Ascending aorta (tissue), 2 donors: ENCODE measurements around the gene LRRN4. TPM values are rescaled to one million over a fixed set of nuclear protein-coding genes. Genes with fewer than 3 reads are reported as not detected.
"Not testable (repeated sequence)": the region's sequence is repeated elsewhere in the genome, so short reads cannot be mapped to it uniquely, and the experiment has no call there.

Experiments
- DNase-seq, 2 donors: peaks; one replicate each; pipeline ENCODE4 v3.0.0-alpha.2; 2019; ENCODE audit warnings: low spot score in 2 of 2
- H3K27ac ChIP-seq, 2 donors: fragments of 200-600 bp; sonication (generic); one replicate each; pipeline ENCODE4 v1.5.1; 2016 to 2017; ENCODE audit warnings: mild to moderate bottlenecking in 1 of 2
- H3K27me3 ChIP-seq: fragments of 200-600 bp; sonication (generic); one replicate; pipeline ENCODE4 v1.5.1; 2017
- H3K36me3 ChIP-seq, 2 donors: fragments of 200-600 bp; sonication (generic); one replicate each; pipeline ENCODE4 v1.5.1; 2016
- H3K4me1 ChIP-seq, 2 donors: fragments of 200-600 bp; sonication (generic); one replicate each; pipeline ENCODE4 v1.5.1; 2016 to 2017; ENCODE audit warnings: mild to moderate bottlenecking in 1 of 2
- H3K4me3 ChIP-seq, 2 donors: fragments of 200-600 bp; sonication (generic); one replicate each; pipeline ENCODE4 v1.5.1; 2016 to 2017; ENCODE audit warnings: mild to moderate bottlenecking in 1 of 2
- H3K9me3 ChIP-seq, 2 donors: fragments of 200-600 bp; sonication (generic); one replicate each; pipeline ENCODE4 v1.5.1; 2016
- intact Hi-C: fragments of 100-400 bp; cut with DNase I; formaldehyde crosslinking; loops from one replicate; pipeline ENCODE4 v1.15.1; 2023
- total RNA-seq: library from RNA; depleted of rRNA; stranded (reverse); fragments of >200 nt; gene quantifications from one replicate; pipeline ENCODE4 v1.1.0, GENCODE V29; 2016
- TF ChIP-seq, protein P1 (sequence below), 3 experiments: fragments of 200-600 bp in 2 of 3; fragments of 450-650 bp in 1 of 3; sonication (generic) in 2 of 3; IDR thresholded peaks; one replicate each; pipeline ENCODE4 v1.5.1; 2016 to 2019; ENCODE audit warnings: antibody characterized with exemption in 3 of 3, mild to moderate bottlenecking in 1 of 3, moderate library complexity in 1 of 3

The LRRN4 gene
- total RNA-seq, 1 donor from 2014 or later: not detected

DNA sequence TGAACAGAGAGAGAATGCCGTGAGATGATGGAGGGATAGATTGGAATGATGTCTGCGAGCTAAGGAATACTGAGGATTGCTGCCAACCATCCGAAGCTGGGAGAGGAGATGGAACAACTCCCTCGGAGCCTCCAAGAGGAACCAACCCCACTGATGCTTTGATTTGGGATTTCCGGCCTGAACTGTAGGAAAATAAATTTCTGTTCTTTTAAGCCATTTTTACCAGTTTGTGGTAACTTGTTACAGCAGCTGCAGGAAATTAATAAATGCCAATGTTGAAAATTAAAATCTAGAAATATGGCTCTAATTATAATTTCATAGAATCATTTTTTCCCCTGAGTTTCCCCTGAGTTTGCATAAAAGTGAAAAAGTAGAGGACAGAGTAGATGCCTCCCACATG lies 14.1 kb downstream of the LRRN4 start:
- Histone ChIP-seq H3K4me3 (no peak overlapping the region), H3K36me3 (peaks cover 43 to 60% of the 10 kb centered on the region in 2 donors), H3K27me3 (no peaks in the 10 kb centered on the region), H3K9me3 (no peaks in the 10 kb centered on the region), H3K27ac (no peak overlapping the region), H3K4me1 (no peaks in the 10 kb centered on the region)
- no peak for DNase-seq
- TF ChIP-seq, protein P1, sequence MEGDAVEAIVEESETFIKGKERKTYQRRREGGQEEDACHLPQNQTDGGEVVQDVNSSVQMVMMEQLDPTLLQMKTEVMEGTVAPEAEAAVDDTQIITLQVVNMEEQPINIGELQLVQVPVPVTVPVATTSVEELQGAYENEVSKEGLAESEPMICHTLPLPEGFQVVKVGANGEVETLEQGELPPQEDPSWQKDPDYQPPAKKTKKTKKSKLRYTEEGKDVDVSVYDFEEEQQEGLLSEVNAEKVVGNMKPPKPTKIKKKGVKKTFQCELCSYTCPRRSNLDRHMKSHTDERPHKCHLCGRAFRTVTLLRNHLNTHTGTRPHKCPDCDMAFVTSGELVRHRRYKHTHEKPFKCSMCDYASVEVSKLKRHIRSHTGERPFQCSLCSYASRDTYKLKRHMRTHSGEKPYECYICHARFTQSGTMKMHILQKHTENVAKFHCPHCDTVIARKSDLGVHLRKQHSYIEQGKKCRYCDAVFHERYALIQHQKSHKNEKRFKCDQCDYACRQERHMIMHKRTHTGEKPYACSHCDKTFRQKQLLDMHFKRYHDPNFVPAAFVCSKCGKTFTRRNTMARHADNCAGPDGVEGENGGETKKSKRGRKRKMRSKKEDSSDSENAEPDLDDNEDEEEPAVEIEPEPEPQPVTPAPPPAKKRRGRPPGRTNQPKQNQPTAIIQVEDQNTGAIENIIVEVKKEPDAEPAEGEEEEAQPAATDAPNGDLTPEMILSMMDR (IDR thresholded peaks at IDR 0.05): no peak
- intact Hi-C loops: no loop called here

DNA sequence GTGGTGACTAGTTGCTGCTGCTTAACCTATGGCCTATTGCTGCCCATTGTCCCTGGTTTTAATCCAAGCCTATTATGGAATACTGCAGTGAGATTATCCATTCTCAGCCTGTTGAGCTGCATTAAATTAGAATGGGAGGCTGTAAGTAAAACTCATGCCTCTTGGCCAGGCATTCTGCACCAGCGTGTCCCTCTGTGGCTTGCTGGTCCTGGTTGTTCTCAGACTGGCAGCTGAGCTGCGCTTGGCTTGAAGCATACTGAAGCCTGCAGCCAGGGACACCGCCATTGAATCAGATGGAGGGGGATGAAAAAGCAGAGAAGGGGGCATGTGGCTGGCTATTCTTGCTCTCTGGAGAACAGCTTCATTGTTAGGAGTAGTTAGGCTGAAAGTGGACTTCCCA lies 15.6 kb downstream of the LRRN4 start:
- intact Hi-C loops: no loop called here
- DNase-seq: no peak
- Histone ChIP-seq H3K4me3 (no peak overlapping the region), H3K9me3 (no peaks in the 10 kb centered on the region), H3K4me1 (no peaks in the 10 kb centered on the region), H3K27ac (no peak overlapping the region), H3K27me3 (no peaks in the 10 kb centered on the region), H3K36me3 (peaks cover 44 to 74% of the 10 kb centered on the region in 2 donors)
- TF ChIP-seq, protein P1 (IDR thresholded peaks at IDR 0.05): no peak

DNA sequence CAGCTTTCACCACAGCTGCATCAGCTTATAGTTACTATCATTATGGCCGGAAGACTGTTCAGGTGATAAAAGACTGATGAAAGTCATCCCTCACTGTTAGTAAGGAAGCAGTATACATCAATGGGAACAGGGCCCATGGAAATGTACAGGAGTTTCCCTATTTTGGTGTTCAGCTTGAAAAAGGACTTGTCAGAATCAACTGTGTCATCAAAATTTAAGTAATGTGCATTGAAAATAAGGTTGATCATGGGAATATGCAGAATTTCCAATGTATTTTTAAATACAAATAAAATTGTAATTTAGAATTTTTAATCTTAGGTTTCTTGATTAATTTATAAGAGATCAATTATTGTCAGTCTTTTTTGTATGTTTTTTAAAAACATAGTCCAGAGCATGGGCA lies 16.8 kb downstream of the LRRN4 start:
- no peak overlapping the region for H3K4me3 ChIP-seq
- H3K27me3 ChIP-seq: no peaks in the 10 kb centered on the region
- peaks cover 44 to 72% of the 10 kb centered on the region in 2 donors for H3K36me3 ChIP-seq
- no peak overlapping the region for H3K27ac ChIP-seq
- no peaks in the 10 kb centered on the region for H3K4me1 ChIP-seq
- no peaks in the 10 kb centered on the region for H3K9me3 ChIP-seq
- intact Hi-C loops: no loop called here
- no peak for DNase-seq
- TF ChIP-seq, protein P1 (IDR thresholded peaks at IDR 0.05): no peak

DNA sequence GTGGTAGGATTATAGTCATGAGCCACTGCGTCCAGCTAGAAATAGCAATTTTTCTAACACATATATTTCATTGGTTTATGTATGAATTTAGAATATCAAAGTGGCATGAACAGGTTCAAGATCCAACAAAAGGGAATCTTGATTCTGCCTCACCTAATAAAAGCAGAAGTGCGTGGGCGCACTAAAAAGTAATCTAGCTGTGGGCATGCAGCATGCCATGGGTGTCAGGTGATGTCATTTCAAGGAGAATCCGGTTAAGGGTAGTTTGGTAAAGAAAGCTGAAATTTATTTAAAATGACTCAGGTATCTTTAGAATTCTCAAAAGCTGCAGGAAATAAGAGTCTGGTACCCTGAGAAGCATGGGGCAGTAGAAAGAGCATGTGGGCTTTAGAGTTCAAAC lies 17.6 kb downstream of the LRRN4 start:
- intact Hi-C loops: no loop called here
- TF ChIP-seq, protein P1 (IDR thresholded peaks at IDR 0.05): no peak
- H3K27me3 ChIP-seq: no peaks in the 10 kb centered on the region
- no peak overlapping the region for H3K27ac ChIP-seq
- DNase-seq: no peak
- H3K9me3 ChIP-seq: no peaks in the 10 kb centered on the region
- peaks cover 37 to 63% of the 10 kb centered on the region in 2 donors for H3K36me3 ChIP-seq
- H3K4me1 ChIP-seq: no peaks in the 10 kb centered on the region
- no peak overlapping the region for H3K4me3 ChIP-seq

DNA sequence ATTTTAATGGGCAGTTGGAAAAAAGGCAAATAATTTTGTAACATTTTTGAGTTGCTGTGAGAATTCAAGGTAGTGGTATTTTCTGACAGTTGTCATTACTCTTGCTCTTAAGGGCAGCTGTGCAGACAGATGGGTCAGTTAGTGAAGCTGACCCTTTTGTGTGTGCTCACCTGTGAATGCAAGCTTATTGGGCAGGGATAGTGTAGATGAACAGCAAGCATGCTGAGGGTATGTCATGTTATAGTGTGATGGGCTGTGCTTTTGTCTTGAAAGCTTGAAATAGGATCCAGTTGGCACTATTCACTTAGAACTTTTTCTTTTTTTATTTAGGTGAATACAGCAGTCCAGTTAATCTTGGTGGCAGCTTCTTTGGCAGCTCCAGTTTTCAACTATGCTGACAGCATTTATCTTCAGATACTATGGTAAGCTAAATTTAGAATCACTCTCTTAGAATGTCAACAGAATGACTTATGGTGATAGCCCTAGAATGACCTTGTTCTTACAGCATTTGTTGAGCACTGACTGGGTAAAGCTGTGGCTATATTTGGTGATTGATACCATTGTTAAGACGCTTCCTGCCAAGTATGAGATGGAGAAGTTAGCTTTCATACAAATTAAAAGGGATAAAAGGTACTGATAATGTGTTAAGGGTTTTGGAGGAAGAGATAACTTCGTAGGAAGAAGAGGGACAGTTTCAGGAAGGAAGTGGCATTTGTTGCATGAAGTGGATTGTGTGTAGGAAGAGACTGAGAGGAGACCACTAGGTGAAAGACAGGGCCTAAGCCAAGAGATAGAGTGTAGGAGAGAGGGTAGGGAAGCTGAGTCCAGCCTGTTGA lies 19.5 kb downstream of the LRRN4 start:
- Histone ChIP-seq H3K9me3 (no peaks in the 10 kb centered on the region), H3K27me3 (no peaks in the 10 kb centered on the region), H3K36me3 (peaks cover 25 to 48% of the 10 kb centered on the region in 2 donors), H3K4me1 (peaks cover 0 to 2% of the 10 kb centered on the region in 2 donors), H3K4me3 (no peak overlapping the region), H3K27ac (no peak overlapping the region)
- no peak for DNase-seq
- TF ChIP-seq, protein P1 (IDR thresholded peaks at IDR 0.05): no peak
- intact Hi-C loops: no loop called here

DNA sequence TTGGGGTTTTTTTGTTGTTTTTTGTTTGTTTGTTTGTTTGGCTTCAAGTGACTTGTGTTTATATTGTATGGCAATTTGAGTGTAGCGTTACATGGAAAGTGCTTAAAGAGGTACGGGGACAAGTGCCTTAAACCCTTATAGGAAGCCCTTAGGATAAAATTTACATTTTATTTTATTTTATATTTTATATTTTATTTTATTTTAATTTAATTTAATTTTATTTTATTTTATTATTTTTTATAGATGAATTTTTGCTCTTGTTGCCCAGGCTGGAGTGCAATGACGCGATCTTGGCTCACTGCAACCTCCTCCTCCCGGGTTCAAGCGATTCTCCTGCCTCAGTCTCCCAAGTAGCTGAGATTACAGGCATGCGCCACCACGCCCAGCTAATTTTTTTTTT lies 21.0 kb downstream of the LRRN4 start:
- H3K4me3 ChIP-seq, intact Hi-C loops, H3K27me3 ChIP-seq, H3K4me1 ChIP-seq, H3K27ac ChIP-seq, DNase-seq, H3K9me3 ChIP-seq: not testable (repeated sequence)
- H3K36me3 ChIP-seq: peaks cover 28 to 49% of the 10 kb centered on the region in 2 donors
